GM12878 (cell line): ENCODE measurements around the gene ARL6IP5.

Experiments used
- CEBPB ChIP-seq, 2 experiments: fragments of 150-350 bp in 1 of 2; IDR thresholded peaks; 2 replicates each; pipeline ENCODE4 v1.6.1; 2012 to 2014; ENCODE audit warnings: low read depth in 2 of 2, low read length in 2 of 2, borderline replicate concordance in 1 of 2, inconsistent platforms in 1 of 2
- EZH2 ChIP-seq: IDR thresholded peaks from 2 replicates; pipeline ENCODE4 v1.6.1; 2012; ENCODE audit warnings: low read depth, mild to moderate bottlenecking, control low read depth, inconsistent platforms, low read length, borderline replicate concordance; ENCODE audit not compliant: control insufficient read depth
- JUNB ChIP-seq: IDR thresholded peaks from 2 replicates; pipeline ENCODE4 v1.6.1; 2016; ENCODE audit warnings: antibody characterized with exemption, mild to moderate bottlenecking
- NRF1 ChIP-seq: conservative IDR thresholded peaks from 2 replicates; pipeline ENCODE4 v1.6.1; 2011; ENCODE audit warnings: mild to moderate bottlenecking, low read depth, low read length, improper control_type of control experiment
- RAD21 ChIP-seq: IDR thresholded peaks from 2 replicates; pipeline ENCODE4 v1.6.1; 2011; ENCODE audit warnings: mild to moderate bottlenecking, low read depth, low read length, moderate library complexity; ENCODE audit not compliant: insufficient read depth
- RAD51 ChIP-seq: fragments of 450-650 bp; IDR thresholded peaks from 2 replicates; pipeline ENCODE4 v1.6.1; 2016; ENCODE audit warnings: moderate library complexity, mild to moderate bottlenecking, inconsistent platforms
- RCOR1 ChIP-seq: conservative IDR thresholded peaks from 2 replicates; pipeline ENCODE4 v1.6.1; 2012; ENCODE audit warnings: low read depth, low read length, improper control_type of control experiment
- ZSCAN29 ChIP-seq: fragments of 450-650 bp; IDR thresholded peaks from 2 replicates; pipeline ENCODE4 v1.6.1; 2017; ENCODE audit warnings: mild to moderate bottlenecking, moderate library complexity
- TF ChIP-seq, protein P1 (sequence below), 3 experiments: IDR thresholded peaks in 2 of 3; conservative IDR thresholded peaks in 1 of 3; 2 replicates each; pipeline ENCODE4 v1.5.1; 2011; ENCODE audit warnings: low read depth in 3 of 3, low read length in 3 of 3, mild to moderate bottlenecking in 3 of 3, control low read depth in 2 of 3, moderate library complexity in 2 of 3, inconsistent platforms in 1 of 3, mixed read lengths in 1 of 3; ENCODE audit not compliant: control insufficient read depth in 2 of 3, insufficient read depth in 1 of 3; ENCODE audit errors: extremely low read depth in 1 of 3

DNA sequence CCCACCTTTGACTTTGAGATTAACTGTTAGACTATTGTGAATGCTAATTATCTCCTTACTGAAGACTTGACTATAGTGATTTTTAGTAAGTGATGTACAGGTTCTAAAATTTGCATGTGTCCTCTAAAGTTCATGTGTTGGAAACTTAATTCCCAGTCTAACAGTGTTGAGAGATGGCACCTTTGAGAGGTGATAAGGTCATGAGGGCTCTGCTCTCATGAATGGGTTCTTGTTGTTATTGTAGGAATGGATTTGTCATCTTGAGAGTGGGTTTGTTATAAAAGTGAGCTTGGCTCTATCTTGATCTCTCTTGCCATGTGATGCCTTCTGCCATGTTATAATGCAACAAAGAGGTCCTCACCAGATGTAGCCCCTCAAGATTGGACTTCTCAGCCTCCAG lies 56.6 kb downstream of the ARL6IP5 start:
- TF ChIP-seq CEBPB (IDR thresholded peaks at IDR 0.05; ENCODE audit: borderline replicate concordance in 1 of 2, low read depth in 2 of 2, low read length in 2 of 2), result no peak
- no peak for TF ChIP-seq NRF1
- no peak for TF ChIP-seq RCOR1
- TF ChIP-seq ZSCAN29, result no peak
- TF ChIP-seq JUNB, result no peak
- TF ChIP-seq, protein P1, sequence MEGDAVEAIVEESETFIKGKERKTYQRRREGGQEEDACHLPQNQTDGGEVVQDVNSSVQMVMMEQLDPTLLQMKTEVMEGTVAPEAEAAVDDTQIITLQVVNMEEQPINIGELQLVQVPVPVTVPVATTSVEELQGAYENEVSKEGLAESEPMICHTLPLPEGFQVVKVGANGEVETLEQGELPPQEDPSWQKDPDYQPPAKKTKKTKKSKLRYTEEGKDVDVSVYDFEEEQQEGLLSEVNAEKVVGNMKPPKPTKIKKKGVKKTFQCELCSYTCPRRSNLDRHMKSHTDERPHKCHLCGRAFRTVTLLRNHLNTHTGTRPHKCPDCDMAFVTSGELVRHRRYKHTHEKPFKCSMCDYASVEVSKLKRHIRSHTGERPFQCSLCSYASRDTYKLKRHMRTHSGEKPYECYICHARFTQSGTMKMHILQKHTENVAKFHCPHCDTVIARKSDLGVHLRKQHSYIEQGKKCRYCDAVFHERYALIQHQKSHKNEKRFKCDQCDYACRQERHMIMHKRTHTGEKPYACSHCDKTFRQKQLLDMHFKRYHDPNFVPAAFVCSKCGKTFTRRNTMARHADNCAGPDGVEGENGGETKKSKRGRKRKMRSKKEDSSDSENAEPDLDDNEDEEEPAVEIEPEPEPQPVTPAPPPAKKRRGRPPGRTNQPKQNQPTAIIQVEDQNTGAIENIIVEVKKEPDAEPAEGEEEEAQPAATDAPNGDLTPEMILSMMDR (IDR thresholded peaks at IDR 0.05 in 2 of 3, conservative IDR thresholded peaks at IDR 0.05 in 1 of 3; ENCODE audit: control insufficient read depth in 2 of 3, extremely low read depth in 1 of 3, insufficient read depth in 1 of 3, low read depth in 3 of 3, low read length in 3 of 3), result no peak
- no peak for TF ChIP-seq EZH2
- TF ChIP-seq RAD51, result no peak
- TF ChIP-seq RAD21, result no peak
